ENCODE results near the gene LIM2.

The LIM2 gene

DNA sequence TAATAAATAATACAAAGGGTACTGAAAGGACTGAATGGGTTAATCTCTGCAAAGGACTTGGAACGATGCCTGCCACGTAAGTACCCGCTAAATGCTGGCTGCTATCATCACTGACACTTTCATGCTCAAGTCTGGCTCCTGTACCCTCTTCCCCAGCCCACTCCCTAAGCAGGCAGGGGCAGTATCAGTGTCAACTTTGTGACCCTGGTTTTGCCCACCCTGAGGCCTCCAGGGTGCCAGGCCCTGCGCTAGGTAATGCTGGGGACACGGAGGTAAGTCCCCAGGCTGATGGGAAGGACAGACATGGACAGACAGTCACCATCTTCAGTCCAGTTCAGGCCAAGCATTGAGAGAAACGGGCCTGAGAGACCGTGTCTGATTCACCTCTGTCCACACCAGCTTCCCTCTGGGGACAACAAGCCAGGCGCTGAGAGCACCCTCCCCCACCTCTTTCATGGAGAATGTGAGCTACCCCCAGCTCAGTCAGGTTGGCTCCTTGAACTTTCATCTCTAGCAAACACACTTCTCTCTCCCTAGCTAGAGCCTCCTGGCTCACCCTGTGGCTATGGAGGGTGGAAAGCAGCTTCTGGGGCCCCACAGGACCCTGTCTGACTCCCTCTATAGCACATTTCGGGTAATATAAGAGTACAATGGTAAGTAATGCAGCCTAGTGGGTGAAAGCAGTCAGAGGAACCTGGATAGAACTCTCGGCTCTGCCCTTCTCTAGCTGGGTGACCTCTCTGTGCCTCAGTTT, 22.4 kb downstream of the LIM2 start:
- DNase-seq, result peak; percentile 11

DNA sequence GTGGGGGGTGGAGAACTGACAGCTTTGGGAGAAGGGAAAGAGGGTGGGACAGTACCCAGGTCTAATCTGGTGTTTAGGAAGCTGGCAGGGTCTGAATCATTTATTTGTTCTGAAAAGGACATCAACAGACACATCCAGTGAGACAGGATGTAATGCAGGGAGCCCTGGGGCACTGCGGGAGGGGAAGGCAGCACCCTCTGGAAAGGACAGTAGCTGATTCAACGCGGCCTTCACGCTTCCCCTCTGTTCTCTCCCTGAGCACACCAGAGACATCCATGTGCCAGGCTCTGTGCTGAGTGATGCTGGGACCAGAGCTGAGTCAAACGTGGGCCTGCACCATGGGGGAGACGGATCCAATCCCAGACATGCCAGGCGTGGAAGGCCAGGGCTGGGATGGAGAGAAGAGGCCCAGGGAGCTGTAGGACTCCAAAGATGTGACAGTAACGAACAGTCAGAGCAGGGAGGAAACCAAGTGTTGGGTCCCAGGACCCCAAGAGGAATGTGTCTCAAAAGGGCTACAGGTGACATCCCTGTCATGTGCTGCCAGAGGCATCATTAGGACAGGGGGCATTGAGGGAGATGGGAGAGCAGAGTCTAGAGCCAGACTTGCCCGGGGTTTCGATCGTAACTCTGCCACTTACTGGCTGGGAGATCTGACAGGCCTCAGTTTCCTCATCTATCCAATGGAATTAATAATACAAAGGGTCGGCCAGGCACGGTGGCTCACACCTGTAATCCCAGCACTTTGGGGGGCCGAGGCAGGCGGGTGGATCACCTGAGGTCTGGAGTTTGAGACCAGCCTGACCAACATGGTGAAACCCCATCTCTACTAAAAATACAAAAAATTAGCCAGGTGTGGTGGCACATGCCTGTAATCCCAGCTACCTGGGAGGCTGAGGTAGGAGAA, 23.3 kb downstream of the LIM2 start:
- DNase-seq, result no peak

DNA sequence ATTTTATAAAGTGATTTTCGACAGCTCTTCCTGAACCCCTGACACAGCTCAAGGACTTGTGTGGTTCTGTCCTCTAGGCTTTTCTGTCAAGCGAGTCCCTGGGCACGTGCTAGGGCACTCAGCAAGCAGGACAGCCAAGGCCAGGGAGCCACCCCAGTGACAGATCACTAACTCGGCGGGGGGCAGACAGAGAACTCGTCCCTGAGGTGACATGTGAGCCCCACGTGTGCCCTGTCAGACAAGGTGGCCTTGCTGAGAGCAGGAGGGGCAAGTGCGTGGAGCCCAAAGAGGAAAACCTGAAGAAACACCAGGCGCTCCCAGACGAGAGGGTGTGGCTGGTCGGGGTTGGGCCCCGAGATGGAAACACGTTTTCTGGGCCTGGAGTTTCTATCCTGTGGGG, 26.5 kb downstream of the LIM2 start:
- no peak for DNase-seq

DNA sequence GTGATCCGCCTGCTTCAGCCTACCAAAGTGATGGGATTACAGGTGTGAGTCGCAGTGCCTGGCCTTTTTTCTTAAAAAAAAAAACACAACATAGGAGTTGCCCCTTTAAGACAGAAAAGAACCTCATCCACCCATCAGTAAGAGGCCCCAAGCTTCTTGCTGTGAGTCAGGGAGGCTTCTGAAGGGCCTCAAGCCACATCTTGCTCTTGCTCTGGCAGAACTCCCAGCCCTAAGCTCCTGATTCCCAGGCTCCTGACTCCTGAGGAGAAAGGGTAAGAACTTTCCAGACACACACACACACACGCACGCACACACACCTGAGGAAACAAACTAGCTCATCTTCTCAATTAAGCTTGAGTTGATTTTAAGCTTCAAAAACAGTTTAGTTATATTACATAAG, 28.5 kb downstream of the LIM2 start:
- DNase-seq, result no peak

DNA sequence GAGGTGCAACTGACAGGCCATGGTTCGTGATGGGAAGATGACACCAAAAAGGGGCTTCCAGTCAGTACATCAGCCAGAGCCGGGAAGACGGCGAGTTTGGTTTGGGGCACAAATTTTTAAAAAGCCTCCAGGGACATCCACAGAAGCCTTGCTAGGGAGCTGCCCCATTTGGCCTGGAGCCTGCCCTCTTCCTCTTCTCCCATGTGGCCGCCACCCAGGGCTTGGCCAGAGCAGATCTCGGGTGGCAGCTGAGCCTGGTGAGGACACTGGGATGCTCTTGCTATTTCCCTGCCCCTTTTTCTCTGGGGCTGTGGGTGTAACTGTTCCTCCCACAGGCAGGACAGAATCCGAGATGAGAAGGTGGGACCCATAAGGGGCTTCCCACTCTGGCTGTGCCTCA, 29.8 kb downstream of the LIM2 start:
- no peak for DNase-seq

DNA sequence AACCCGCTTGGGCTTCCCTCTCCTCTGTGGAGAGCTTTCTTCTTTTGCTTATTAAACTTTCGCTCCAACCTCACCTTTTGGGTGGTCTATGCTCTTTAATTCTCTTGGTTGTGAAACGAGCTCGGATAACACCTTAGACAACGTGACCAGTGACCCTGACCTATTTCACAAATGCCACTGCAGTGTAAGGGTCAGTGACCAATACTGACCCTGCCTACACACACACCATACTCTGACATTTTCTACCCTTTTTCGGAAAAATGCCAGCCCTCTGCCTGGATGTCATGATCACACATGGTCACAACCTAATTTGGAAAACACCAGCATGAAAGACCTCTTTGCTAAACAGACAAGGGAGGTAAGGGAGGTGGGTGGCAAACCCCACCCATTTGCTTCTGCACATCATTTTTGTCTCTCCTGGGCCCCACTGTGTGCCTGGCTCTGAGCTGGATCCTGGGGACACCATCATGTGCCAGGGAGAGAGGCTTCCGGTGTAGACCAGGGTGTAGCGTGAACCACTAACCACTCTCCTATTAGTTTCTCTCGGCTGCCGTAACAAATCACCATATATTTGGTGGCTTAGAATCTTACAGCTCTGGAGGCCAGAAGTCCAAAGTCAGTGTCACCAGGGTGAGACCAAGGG, 31.5 kb downstream of the LIM2 start:
- DNase-seq, result no peak

DNA sequence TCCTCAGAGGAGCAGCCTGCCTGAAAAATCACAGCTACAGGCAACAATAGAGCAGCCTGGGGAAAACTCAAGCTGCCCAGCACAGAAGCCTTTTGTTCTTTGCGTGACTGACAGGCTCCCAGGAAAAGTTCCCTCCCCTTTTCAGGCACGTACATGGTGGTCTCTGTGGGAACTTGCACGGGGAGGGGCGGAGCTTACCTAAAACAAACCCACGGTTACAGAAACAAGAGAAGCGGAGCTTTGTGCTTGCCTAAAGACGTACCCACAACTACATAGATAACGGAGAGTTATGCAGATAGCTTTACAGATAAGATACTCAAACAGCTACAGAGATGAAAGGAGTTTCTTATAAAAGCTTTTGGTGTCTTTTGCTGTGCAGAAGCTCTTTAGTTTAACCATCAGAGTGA, 33.0 kb downstream of the LIM2 start:
- no peak for DNase-seq

DNA sequence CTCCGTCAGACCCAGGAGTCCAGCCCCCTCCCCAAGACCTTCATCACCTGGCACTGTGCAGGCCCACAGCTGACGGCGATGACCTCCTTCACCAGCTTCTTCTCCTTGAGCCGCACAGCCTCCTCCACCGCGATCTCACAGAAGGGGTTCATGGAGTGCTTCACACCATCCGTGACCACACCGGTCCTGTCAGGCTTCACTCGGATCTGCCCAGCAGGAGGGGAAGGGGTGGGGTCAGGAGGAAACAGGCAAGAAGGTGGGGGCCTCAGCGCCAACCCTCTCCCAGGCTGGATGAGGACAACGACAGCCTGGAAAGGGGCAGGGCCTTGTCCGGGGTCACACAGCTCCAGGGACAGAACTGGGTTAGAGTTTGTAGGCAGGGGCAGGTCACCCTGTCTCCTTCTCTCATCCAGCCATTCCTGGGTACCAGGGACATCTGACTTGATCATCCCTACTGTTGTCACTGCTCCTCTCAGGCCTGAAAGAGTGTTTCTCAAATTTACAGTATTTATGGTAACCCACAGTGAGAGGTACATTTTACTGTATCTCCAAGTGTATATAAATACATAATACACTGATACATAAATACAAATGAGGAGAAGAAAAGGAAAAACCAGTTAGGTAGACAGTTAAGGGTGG, 33.6 kb downstream of the LIM2 start:
- no peak for DNase-seq

DNA sequence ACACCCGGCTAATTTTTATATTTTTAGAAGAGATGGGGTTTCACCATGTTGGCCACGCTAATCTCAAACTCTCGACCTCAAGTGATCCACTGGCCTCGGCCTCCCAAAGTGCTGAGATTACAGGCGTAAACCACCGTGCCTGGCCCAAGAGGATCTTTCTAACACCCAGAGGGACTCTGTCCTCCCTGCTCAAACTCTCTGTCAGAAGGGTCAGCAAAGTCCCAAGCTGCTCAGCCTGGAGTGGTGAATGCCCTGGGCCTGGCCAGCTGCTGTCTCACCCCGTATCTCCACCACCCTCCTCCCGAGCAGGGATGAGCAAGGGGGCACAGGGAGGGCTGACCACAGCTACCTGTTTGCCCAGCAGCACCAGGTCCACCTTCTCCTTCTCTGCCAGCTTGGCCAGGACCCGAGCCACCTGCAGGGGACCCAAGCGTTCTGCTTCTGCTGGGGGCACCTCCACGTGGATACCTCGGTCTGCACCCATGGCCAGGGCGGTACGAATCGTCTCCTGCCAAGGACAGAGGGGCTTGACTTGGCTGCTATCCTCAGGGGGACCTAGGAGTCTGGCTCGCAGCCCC, 34.9 kb downstream of the LIM2 start:
- DNase-seq, result no peak

DNA sequence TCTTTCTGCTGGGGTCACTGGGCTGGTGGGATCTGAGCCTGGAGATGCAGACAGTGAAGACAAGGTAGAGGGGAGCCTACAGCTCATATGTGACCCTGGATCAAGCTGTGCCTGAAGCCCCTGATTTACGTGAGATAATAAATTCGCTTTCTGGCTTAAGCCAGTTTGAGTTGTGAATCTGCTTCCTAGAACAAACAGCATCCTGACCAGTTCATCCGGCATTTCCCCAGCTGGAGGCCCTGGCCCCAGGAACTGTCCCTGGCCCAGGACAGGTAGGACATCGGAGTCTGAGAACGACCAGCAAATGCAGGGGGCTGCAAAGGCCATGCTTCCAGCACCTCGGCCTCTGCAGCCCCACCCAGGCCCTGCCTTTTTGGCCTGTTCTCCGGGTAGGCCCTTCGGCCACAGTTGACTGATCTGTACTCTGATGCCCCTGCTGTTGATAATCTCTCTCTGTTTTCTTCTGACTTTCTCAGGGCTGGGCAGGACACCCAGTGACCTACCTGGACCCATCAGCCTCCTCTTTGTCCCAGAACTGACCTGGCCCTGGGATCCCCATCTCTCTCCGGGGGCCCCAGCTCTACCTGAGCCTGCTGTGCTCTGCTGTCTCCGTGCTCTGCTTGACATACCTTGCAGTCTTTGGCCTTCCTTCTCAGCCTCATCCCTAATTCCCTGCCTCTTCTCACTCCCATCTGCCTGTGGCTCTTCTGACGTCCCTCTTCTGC, 36.3 kb downstream of the LIM2 start:
- DNase-seq, result no peak

DNA sequence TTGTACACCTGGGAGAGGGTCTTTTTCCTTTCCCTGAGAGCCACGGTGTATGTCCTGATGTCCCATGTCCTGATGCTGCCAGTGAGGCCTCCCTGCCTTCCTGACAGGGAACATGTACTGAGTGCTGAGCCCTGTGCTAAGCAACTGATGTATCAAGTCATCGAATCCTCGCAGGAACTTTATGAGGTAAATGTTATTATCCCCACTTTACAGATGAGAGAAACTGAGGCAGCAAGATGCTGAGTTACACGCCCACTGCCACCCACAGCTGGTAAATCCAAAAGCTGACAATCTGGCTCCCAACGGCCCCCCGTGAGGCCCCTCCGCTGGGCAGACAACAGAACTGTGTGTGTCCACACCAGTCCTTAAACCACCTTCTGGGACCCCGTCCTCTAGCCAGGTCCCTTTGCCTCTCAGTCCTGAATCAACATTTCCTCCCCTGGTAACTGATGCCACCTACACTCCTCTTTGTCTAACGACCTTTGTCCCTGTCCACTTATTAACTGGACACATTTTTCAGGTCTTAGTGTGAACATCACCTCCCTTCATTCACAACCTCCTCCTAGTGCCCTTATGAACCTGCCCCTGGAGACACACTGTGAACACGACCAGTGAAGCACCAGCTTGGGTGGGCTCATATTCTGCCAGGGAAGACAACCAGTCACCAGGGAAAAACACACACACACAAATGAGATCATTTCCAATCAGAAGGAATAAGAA, 40.4 kb downstream of the LIM2 start:
- DNase-seq, result no peak

DNA sequence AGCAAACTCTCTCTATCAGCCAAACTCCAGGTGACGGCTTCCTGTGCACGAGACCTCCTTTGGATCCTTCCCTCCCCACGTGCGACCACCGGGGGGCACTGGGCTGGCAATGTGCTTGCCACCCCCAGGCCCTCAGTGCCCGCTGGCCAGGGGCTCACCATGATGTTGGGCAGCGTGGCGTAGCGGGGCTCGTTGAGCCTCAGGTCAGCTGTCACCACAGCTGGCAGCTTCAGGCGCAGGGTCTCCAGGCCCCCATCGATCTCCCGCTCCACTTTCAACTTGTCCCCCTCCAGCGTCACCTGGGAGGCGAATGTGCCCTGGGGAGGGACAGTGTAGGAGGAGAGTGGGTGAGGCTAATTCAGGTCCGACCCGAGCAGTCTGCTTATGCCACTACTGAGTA, 41.0 kb downstream of the LIM2 start:
- no peak for DNase-seq

DNA sequence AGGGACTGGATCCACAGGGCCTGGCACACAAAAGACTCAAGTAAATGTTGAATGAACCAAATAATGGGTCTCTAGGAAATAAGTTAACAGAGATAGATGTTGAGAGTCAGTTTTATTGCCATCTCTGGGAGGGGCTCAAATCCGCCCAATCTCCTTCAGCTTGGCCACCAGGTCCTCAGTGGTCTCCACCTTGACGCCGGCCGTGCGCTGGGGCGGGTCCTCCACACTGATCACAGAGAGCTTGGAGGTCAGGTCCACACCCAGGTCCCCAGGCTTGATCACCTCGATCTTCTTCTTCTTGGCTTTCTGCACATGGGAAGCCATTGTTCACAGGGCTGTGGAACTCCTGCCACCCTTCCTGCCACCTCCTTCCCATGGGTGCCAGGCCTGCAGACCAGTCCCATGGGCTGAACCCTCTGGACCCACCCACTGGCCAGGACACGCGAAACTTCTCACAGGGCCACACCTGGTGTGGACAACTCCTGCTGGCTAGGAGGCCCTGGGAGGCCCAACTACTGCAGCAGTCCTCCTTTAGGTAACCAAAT, 42.6 kb downstream of the LIM2 start:
- DNase-seq, result no peak

DNA sequence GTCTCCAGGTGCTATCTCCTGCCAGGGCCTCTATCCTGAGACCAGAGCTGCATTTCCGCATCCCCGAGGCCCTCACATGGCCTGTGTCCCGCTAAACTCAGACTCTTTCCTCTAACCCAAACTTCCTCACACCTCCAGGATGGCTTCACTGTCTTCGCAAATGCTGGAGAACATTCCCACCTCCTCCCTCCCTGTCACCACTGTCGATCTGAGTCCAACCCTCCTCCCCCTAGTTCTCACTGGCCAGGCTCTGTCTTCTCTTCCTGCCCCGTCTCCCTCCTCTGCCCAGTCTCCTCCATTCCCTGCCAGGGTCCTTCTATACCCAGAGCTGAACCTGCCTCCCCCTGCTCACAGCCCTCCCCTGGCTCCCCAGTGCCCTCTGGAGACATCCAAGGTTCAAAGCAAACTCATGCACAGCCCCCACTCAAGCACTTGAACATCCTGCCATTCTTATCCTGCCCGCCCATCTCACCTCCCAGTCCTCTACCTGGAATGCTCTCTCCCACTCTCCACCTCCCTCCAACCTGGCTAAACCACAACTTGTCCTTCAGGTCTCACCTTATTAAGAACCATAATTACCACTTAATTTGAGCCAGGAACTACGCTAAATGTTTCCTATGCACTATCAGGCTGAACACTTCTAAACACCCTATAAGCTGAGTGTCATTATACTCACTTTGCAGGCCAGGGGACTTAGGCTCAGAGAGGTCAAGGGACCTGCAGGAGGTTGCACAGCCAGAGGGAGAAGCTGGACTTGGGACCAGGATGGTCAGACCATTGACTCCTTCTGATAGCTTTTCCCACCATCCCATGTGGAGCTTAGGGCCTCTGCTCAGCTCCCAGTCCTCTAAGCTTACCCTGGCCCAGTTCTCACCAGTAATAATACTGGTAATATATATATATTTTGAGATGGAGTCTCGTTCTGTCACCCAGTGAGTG, 44.9 kb downstream of the LIM2 start:
- DNase-seq, result no peak

DNA sequence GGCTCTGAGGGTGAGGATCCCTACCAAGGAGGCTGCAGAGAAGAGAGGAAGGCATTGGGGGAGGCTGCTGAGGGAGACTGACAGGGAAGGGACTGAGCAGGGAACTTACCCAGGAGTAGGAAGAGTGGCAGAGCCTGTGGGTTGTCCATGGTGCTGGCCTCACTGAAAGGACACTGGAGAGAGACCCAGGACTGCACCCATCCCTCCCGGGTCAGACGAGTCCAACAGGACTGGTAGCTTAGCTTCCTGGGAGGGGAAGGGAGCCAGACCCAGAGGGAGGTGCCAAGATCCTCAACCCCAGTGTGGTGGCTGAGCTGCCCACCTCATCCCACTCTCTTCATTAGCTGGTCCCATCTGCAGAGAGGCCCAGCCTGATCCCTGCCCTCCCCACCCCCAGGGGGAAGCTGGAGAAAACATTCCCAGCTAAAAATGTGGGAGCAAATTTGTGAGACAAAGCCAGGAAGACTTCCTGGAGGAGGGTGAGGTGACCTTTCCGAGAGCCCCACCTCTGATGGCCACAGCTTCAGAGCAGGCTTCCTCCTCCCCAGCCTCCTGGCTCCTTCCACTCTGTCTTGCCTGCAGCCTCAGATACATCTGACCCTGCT, 45.7 kb downstream of the LIM2 start, which contains the start of gene VSIG10L:
VSIG10L (minus strand) TSS at position 164 of the 605 bp plus-strand sequence; CDS start at position 149, 15 bp downstream.
- no peak for DNase-seq

DNA sequence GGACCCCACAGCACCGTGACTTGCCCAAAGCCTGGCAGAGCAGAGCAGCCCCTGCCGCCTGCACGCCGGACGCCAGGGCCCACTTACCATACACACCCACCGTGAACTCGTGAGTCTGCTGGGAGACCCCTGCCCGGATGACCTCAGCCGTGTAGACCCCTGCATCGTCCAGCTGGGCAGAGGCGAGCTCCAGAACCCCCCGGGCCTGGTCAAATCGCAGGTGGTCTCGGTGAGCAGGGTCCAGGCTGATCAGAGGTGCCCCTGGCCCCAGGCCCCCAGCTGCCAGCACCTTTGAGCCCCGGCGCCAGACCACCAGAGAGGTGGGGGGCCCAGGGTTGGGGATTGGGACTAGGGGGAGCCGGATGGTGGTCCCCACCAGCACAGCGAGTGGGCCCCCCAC, 46.7 kb downstream of the LIM2 start:
- no peak for DNase-seq

DNA sequence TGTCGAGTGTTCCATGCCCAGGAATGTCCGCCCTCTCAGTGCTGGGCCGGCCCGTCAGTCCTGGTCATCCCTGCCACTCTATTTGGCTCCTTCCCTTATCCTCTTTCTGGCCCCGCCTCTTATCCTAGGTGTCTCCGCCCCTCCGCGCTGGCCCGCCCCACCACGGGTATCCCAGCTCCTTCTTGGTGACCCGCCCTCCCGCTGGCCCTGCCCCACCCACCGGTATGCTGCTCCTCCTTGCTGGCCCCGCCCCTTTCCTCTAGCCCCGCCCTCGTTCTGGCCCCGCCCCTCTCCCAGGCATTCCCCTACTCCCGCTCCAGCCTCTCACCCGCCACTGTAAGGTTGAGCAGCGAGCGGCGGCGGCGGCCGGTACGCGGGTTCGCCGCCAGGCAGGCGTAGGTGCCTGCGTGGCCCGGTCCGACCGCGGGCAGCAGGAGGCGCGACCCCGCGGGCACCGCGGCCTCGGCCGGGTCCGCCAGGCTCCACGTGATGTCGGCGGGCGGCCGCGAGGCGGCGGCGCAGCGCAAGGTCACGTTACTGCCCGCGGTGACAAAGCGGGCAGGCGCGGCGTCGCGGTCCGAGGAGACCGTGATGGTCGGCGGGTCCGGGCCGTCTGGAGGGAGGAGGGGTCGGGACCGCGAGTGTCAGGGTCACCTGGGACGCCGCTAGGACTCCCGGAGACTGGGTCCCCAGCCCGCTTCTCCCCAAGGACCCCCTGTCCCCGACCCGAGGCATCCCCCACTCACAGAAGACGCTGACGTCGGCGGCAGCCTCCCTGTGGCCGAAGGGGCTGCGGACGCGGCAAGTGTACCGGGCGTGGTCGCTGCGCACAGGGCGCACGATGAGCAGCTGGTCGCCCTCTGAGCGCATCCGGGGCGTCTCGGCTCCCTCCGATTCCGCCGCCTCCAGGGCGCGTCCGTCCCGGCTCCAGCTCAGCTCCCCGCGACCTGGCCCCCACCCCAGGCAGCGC, 47.8 kb downstream of the LIM2 start:
- peak; percentile 86 for DNase-seq

DNA sequence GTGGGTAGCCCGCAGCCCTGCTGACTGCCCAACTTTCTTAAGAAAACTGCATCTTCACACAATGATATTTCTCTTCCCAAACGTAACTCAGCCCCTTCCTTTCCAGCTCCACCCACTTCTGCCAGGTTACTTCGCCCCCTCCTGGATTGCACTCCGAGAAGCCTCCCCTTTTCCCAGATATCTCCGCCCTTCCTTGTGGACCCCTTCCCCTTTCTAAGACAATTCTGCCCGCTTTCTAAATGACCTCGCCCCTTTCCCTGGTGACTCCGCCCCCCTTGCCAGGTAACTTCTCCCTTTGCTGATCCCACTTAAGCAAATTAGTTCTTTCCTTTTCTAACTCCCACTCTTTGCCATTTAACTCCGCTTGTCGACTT, 48.5 kb downstream of the LIM2 start:
- no peak for DNase-seq

All from GOT3 (cell line).